Breast epithelium (tissue), 4 donors: Measurements from ENCODE around the gene ANKRD1. TPM values are rescaled to one million over a fixed set of nuclear protein-coding genes. Genes with fewer than 3 reads are reported as not detected.

ENCODE experiments used
- DNase-seq, 2 donors: peaks; one replicate each; pipeline ENCODE4 v3.0.0-alpha.2; 2019; ENCODE audit warnings: low spot score in 2 of 2
- H3K27ac ChIP-seq, 2 donors: fragments of 200-600 bp; sonication (generic) in 1 of 2; one replicate each; pipeline ENCODE4 v1.5.1; 2016 to 2019; ENCODE audit warnings: mild to moderate bottlenecking in 1 of 2
- H3K27me3 ChIP-seq, 2 donors: fragments of 200-600 bp; sonication (generic) in 1 of 2; one replicate each; pipeline versions ENCODE4 v1.5.1 to v1.6.0; 2017 to 2019; ENCODE audit warnings: control low read depth in 1 of 2, mild to moderate bottlenecking in 1 of 2
- H3K36me3 ChIP-seq: fragments of 200-600 bp; one replicate; pipeline ENCODE4 v1.5.1; 2019
- H3K4me1 ChIP-seq, 2 donors: fragments of 200-600 bp; sonication (generic); one replicate each; pipeline ENCODE4 v1.5.1; 2016 to 2019; ENCODE audit warnings: control low read depth in 1 of 2
- H3K4me3 ChIP-seq, 3 donors: fragments of 200-600 bp; sonication (generic); 1 replicate in 2 of 3; 2 replicates in 1 of 3; pipeline ENCODE4 v1.5.1; 2016 to 2019; ENCODE audit warnings: mild to moderate bottlenecking in 3 of 3, moderate library complexity in 2 of 3
- H3K9me3 ChIP-seq, 2 donors: fragments of 200-600 bp; sonication (generic) in 1 of 2; one replicate each; pipeline ENCODE4 v1.5.1; 2016 to 2019; ENCODE audit warnings: control low read depth in 1 of 2
- CTCF ChIP-seq, 3 donors: fragments of 450-650 bp; IDR thresholded peaks; one replicate each; pipeline ENCODE4 v1.5.1; 2016 to 2017; ENCODE audit warnings: antibody characterized with exemption in 3 of 3, mild to moderate bottlenecking in 3 of 3, moderate library complexity in 3 of 3
- POLR2A ChIP-seq: fragments of 450-650 bp; IDR thresholded peaks from one replicate; pipeline ENCODE4 v1.6.1; 2016; ENCODE audit warnings: antibody characterized with exemption, mild to moderate bottlenecking, moderate library complexity
- POLR2AphosphoS5 ChIP-seq, 3 donors: sonication (generic); formaldehyde crosslinking; IDR thresholded peaks; one replicate each; pipeline ENCODE4 v1.6.1; 2017; ENCODE audit warnings: antibody characterized with exemption in 3 of 3
- intact Hi-C: fragments of 100-400 bp; cut with DNase I; formaldehyde crosslinking; loops from one replicate; pipeline ENCODE4 v1.15.1; 2023; ENCODE audit warnings: low total_unique reads
- total RNA-seq, 3 donors: library from RNA; depleted of rRNA; stranded (reverse); fragments of >200 nt; gene quantifications; one replicate each; pipeline ENCODE4 v1.1.0, GENCODE V29; 2016

ANKRD1 gene
- total RNA-seq, 3 donors from 2014 or later: 0.32 to 0.66 TPM; not detected in 1

- Histone ChIP-seq H3K27me3 (no peaks in the 10 kb centered on the region), H3K9me3 (no peaks in the 10 kb centered on the region), H3K4me3 (peak overlapping the region; percentile 73 to 78 (median 77)), H3K27ac (peak overlapping the region; percentile 72 to 79), H3K36me3 (no peaks in the 10 kb centered on the region), H3K4me1 (peaks cover 0 to 4% of the 10 kb centered on the region in 2 donors)
- no peak for DNase-seq
- intact Hi-C loops: no loop called here
- TF ChIP-seq CTCF (IDR thresholded peaks at IDR 0.05) (peak in 1 of 3 donors; percentile 13), POLR2A (no peak)
These were observed 49.6 kb downstream of the ANKRD1 start for GRCh38 chr10:90871279-90871765.

- Histone ChIP-seq H3K27ac (no peak overlapping the region), H3K36me3 (no peaks in the 10 kb centered on the region), H3K4me3 (no peak overlapping the region), H3K4me1 (no peaks in the 10 kb centered on the region), H3K9me3 (no peaks in the 10 kb centered on the region), H3K27me3 (peaks cover 0 to 5% of the 10 kb centered on the region in 2 donors)
- TF ChIP-seq POLR2AphosphoS5 (IDR thresholded peaks at IDR 0.05) (no peak), POLR2A (no peak), CTCF (IDR thresholded peaks at IDR 0.05) (no peak)
- intact Hi-C loops: no loop called here
- no peak for DNase-seq
These were observed 54.8 kb downstream of the ANKRD1 start for GRCh38 chr10:90866050-90866598.

- Histone ChIP-seq H3K27ac (no peak overlapping the region), H3K27me3 (peaks cover 0 to 5% of the 10 kb centered on the region in 2 donors), H3K36me3 (no peaks in the 10 kb centered on the region), H3K4me1 (no peaks in the 10 kb centered on the region), H3K9me3 (no peaks in the 10 kb centered on the region), H3K4me3 (no peak overlapping the region)
- TF ChIP-seq POLR2AphosphoS5 (IDR thresholded peaks at IDR 0.05) (no peak), CTCF (IDR thresholded peaks at IDR 0.05) (no peak), POLR2A (no peak)
- intact Hi-C loops: no loop called here
- DNase-seq: no peak
These were observed 55.5 kb downstream of the ANKRD1 start for GRCh38 chr10:90865401-90865800.

GRCh38 chr10:90862908-90863514 is 57.9 kb downstream of the ANKRD1 start:
- no peak for DNase-seq
- peaks cover 0 to 5% of the 10 kb centered on the region in 2 donors for H3K27me3 ChIP-seq
- H3K27ac ChIP-seq: no peak overlapping the region
- H3K36me3 ChIP-seq: no peaks in the 10 kb centered on the region
- peak; percentile 57 to 69 (median 65) for TF ChIP-seq CTCF (IDR thresholded peaks at IDR 0.05)
- TF ChIP-seq POLR2A: no peak
- TF ChIP-seq POLR2AphosphoS5 (IDR thresholded peaks at IDR 0.05): no peak
- intact Hi-C loops: no loop called here
- H3K4me3 ChIP-seq: no peak overlapping the region
- H3K4me1 ChIP-seq: no peaks in the 10 kb centered on the region
- no peaks in the 10 kb centered on the region for H3K9me3 ChIP-seq

Other genes starting within 250 kb of the ANKRD1 start
- 1 to 10 TPM in 2 of 3 donors, under 1 TPM in 1; 0.66 to 1.8 (median 1.8) TPM for gene HTR7, start 63.0 kb downstream of the ANKRD1 start, total RNA-seq
- gene RPP30, start 49.1 kb downstream of the ANKRD1 start, total RNA-seq: 10 to 100 TPM; 31.8 to 48.7 (median 40.3) TPM